GM12878 (cell line): ENCODE results near the gene LARGE1. TPM values are rescaled to one million over a fixed set of nuclear protein-coding genes. Genes with fewer than 3 reads are reported as not detected.

ENCODE experiments used
- DPF2 ChIP-seq: fragments of 450-650 bp; IDR thresholded peaks from 2 replicates; pipeline ENCODE4 v1.6.1; 2017; ENCODE audit warnings: mild to moderate bottlenecking
- FOS ChIP-seq: IDR thresholded peaks from 3 replicates; pipeline ENCODE4 v1.6.1; 2011; ENCODE audit warnings: borderline replicate concordance; ENCODE audit not compliant: insufficient read length; ENCODE audit errors: extremely low read depth
- PAX8 ChIP-seq: fragments of 450-650 bp; IDR thresholded peaks from 2 replicates; pipeline ENCODE4 v1.6.1; 2017; ENCODE audit warnings: mild to moderate bottlenecking, moderate library complexity
- POLR2AphosphoS5 ChIP-seq: IDR thresholded peaks from 2 replicates; pipeline ENCODE4 v1.6.1; 2011; ENCODE audit warnings: mild to moderate bottlenecking, low read length, inconsistent platforms
- SP1 ChIP-seq: IDR thresholded peaks from one replicate; pipeline ENCODE4 v1.6.1; 2011; ENCODE audit warnings: low read depth, low read length
- TARDBP ChIP-seq: IDR thresholded peaks from 2 replicates; pipeline ENCODE4 v1.6.1; 2016; ENCODE audit warnings: borderline replicate concordance
- polyA plus RNA-seq, 11 experiments: library from polyadenylated mRNA; depleted of rRNA in 4 of 11; unstranded in 6 of 11; stranded (reverse) in 5 of 11; fragments of >200 nt; fragmentation: Nextera tagmentation in 4 of 11; fragmentation: Illumina TruSeq in 1 of 11; extraction: Ambion mirVana in 4 of 11; extraction: Trizol in 1 of 11; gene quantifications; 1 replicate in 1 of 11; 2 replicates in 10 of 11; pipeline versions ENCODE4 v1.2.1 to v1.2.3, GENCODE V29; 2011 to 2016; ENCODE audit warnings: inconsistent platforms in 2 of 11, missing spikeins in 2 of 11, low read depth in 1 of 11
- total RNA-seq, 4 experiments: library from RNA; depleted of rRNA in 3 of 4; stranded (reverse); fragments of >200 nt in 3 of 4; fragmentation: Illumina TruSeq in 1 of 4; extraction: Trizol in 1 of 4; gene quantifications; 2 replicates each; pipeline versions ENCODE4 v1.2.1 to v1.2.3, GENCODE V29; 2013 to 2021
- TF ChIP-seq, protein P1 (sequence below): fragments of 450-650 bp; IDR thresholded peaks from 2 replicates; pipeline ENCODE4 v1.6.1; 2017; ENCODE audit warnings: mild to moderate bottlenecking, low read depth, inconsistent platforms; ENCODE audit not compliant: poor library complexity, severe bottlenecking
- TF ChIP-seq, protein P2 (sequence below): IDR thresholded peaks from 2 replicates; pipeline ENCODE4 v1.6.1; 2012; ENCODE audit warnings: low read depth, low read length, improper control_type of control experiment
- TF ChIP-seq, protein P3 (sequence below): fragments of 450-650 bp; IDR thresholded peaks from 2 replicates; pipeline ENCODE4 v1.6.1; 2014; ENCODE audit warnings: mild to moderate bottlenecking

Gene LARGE1
- total and polyA plus RNA-seq, 10 of the 15 experiments (the other 5 are each of a cell fraction or from before 2014, with no cell fraction given) = 3.2 to 41.4 (median 17.3) TPM

DNA sequence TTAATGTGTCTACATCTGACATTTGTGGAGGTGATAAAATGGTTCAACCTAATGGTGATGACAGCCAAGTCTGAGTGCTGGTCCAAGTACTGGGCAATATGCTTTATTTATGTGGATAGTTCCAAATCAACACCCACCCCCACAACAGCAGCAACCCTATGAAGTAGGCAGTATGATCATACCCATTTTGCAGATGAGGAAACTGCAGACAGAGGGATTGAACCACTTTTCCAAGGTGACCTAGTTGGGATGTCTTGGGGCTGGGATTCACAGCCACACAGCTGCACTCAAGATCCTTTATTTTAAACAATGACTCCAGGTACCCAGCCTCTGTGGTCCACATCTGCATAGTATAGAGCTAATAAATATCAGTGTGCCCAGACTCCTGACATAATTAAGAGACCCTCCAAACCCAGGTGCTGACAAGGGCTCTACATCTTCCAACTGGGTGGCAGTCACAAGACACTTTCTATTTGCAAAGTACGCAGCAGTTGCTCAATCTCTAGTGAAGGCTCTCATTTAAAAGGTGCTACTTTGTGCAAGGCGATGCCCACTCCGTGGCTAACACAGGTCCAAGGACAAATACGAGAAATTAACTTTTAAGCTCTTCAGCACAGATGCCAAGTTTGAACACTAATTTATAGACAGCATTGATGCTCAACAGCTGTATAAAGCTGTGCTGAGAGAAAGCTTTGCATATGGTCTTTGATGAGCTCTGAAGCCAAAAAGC is 426.6 kb downstream of the LARGE1 start (continued):
- TF ChIP-seq PAX8 (no peak), TARDBP (no peak), POLR2AphosphoS5 (no peak), FOS (no peak), SP1 (no peak), DPF2 (no peak)
- TF ChIP-seq, protein P1, sequence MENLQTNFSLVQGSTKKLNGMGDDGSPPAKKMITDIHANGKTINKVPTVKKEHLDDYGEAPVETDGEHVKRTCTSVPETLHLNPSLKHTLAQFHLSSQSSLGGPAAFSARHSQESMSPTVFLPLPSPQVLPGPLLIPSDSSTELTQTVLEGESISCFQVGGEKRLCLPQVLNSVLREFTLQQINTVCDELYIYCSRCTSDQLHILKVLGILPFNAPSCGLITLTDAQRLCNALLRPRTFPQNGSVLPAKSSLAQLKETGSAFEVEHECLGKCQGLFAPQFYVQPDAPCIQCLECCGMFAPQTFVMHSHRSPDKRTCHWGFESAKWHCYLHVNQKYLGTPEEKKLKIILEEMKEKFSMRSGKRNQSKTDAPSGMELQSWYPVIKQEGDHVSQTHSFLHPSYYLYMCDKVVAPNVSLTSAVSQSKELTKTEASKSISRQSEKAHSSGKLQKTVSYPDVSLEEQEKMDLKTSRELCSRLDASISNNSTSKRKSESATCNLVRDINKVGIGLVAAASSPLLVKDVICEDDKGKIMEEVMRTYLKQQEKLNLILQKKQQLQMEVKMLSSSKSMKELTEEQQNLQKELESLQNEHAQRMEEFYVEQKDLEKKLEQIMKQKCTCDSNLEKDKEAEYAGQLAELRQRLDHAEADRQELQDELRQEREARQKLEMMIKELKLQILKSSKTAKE = no peak
- TF ChIP-seq, protein P2, sequence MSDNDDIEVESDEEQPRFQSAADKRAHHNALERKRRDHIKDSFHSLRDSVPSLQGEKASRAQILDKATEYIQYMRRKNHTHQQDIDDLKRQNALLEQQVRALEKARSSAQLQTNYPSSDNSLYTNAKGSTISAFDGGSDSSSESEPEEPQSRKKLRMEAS = no peak
- TF ChIP-seq, protein P3, sequence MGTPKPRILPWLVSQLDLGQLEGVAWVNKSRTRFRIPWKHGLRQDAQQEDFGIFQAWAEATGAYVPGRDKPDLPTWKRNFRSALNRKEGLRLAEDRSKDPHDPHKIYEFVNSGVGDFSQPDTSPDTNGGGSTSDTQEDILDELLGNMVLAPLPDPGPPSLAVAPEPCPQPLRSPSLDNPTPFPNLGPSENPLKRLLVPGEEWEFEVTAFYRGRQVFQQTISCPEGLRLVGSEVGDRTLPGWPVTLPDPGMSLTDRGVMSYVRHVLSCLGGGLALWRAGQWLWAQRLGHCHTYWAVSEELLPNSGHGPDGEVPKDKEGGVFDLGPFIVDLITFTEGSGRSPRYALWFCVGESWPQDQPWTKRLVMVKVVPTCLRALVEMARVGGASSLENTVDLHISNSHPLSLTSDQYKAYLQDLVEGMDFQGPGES = no peak
